MCF 10A (cell line): ENCODE measurements around the gene BCORL1. TPM values are rescaled to one million over a fixed set of nuclear protein-coding genes. Genes with fewer than 3 reads are reported as not detected.

Experiments
- BruUV-seq: library from RNA; stranded (reverse); fragments of 400-500 nt; replicated peaks from 2 replicates; lab custom pipeline; 2021; lab: Mats Ljungman, UMichigan
- CTCF ChIA-PET: fragments of 300-600 bp; sonication (Branson Sonifier 250); formaldehyde crosslinking; extraction: SDS; loops from one replicate; lab custom pipeline; 2021; ENCODE audit warnings: antibody characterized with exemption, inconsistent platforms; lab: Yijun Ruan, JAX
- POLR2A ChIA-PET: fragments of 300-600, 350-650 bp; sonication (Branson Sonifier 250); formaldehyde crosslinking; extraction: SDS; loops from one replicate; lab custom pipeline; 2020; ENCODE audit warnings: antibody characterized with exemption, inconsistent platforms; lab: Yijun Ruan, JAX
- DNase-seq: peaks from one replicate; pipeline ENCODE4 v3.0.0-alpha.2; 2018; ENCODE audit not compliant: unreplicated experiment
- H3K27ac Mint-ChIP-seq: one replicate; pipeline ENCODE4 v1.8.0; 2022; ENCODE audit warnings: mild to moderate bottlenecking, low read depth, mixed read lengths; ENCODE audit not compliant: unreplicated experiment
- H3K27me3 Mint-ChIP-seq: one replicate; pipeline ENCODE4 v1.8.0; 2022; ENCODE audit warnings: mixed read lengths; ENCODE audit not compliant: insufficient read depth, unreplicated experiment
- H3K36me3 Mint-ChIP-seq: one replicate; pipeline ENCODE4 v1.8.0; 2022; ENCODE audit warnings: mild to moderate bottlenecking, moderate library complexity, mixed read lengths; ENCODE audit not compliant: insufficient read depth, unreplicated experiment
- H3K4me1 Mint-ChIP-seq: one replicate; pipeline ENCODE4 v1.8.0; 2022; ENCODE audit warnings: mixed read lengths; ENCODE audit not compliant: insufficient read depth, unreplicated experiment
- H3K4me3 Mint-ChIP-seq: one replicate; pipeline ENCODE4 v1.8.0; 2022; ENCODE audit warnings: mild to moderate bottlenecking, moderate library complexity, mixed read lengths; ENCODE audit not compliant: unreplicated experiment
- H3K9me3 Mint-ChIP-seq: one replicate; pipeline ENCODE4 v1.8.0; 2022; ENCODE audit warnings: mixed read lengths; ENCODE audit not compliant: unreplicated experiment
- intact Hi-C: fragments of 100-400 bp; cut with micrococcal nuclease; formaldehyde crosslinking; loops from 2 replicates; pipeline ENCODE4 v1.14.1; 2022
- total RNA-seq: library from RNA; stranded (reverse); gene quantifications from 2 replicates; pipeline ENCODE4 v1.2.3, GENCODE V29; 2022
- TF ChIP-seq, protein P1 (sequence below): fragments of 200-600 bp; IDR thresholded peaks from one replicate; pipeline ENCODE4 v1.8.0; 2022; ENCODE audit warnings: antibody characterized with exemption, mild to moderate bottlenecking; ENCODE audit not compliant: unreplicated experiment

BCORL1 gene
- total RNA-seq, 1 experiment from 2014 or later = 2.9 TPM

GRCh38 chrX:130030826-130031225 lies 48.4 kb downstream of the BCORL1 start:
- ChIA-PET CTCF (no interaction called here), POLR2A (no interaction called here)
- intact Hi-C loops = no loop called here
- DNase-seq = no peak
- BruUV-seq = no TSS peak
- H3K27me3 Mint-ChIP-seq = peaks cover 11% of the 10 kb centered on the region
- no peak overlapping the region for H3K27ac Mint-ChIP-seq
- H3K9me3 Mint-ChIP-seq = no peaks in the 10 kb centered on the region
- no peaks in the 10 kb centered on the region for H3K4me1 Mint-ChIP-seq
- peaks cover 12% of the 10 kb centered on the region for H3K36me3 Mint-ChIP-seq
- H3K4me3 Mint-ChIP-seq = no peak overlapping the region
- TF ChIP-seq, protein P1, sequence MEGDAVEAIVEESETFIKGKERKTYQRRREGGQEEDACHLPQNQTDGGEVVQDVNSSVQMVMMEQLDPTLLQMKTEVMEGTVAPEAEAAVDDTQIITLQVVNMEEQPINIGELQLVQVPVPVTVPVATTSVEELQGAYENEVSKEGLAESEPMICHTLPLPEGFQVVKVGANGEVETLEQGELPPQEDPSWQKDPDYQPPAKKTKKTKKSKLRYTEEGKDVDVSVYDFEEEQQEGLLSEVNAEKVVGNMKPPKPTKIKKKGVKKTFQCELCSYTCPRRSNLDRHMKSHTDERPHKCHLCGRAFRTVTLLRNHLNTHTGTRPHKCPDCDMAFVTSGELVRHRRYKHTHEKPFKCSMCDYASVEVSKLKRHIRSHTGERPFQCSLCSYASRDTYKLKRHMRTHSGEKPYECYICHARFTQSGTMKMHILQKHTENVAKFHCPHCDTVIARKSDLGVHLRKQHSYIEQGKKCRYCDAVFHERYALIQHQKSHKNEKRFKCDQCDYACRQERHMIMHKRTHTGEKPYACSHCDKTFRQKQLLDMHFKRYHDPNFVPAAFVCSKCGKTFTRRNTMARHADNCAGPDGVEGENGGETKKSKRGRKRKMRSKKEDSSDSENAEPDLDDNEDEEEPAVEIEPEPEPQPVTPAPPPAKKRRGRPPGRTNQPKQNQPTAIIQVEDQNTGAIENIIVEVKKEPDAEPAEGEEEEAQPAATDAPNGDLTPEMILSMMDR = no peak

- no TSS peak for BruUV-seq
- H3K36me3 Mint-ChIP-seq = peaks cover 12% of the 10 kb centered on the region
- H3K27ac Mint-ChIP-seq = no peak overlapping the region
- intact Hi-C loops = no loop called here
- TF ChIP-seq, protein P1 = no peak
- POLR2A ChIA-PET = no interaction called here
- DNase-seq = no peak
- H3K9me3 Mint-ChIP-seq = no peaks in the 10 kb centered on the region
- CTCF ChIA-PET = interaction anchor here (0.6 to 1.1 kb wide), 2 partner anchors 20 to 277 kb away, joined by 3 read pairs; no protein-coding TSS in a partner anchor
- no peaks in the 10 kb centered on the region for H3K27me3 Mint-ChIP-seq
- H3K4me3 Mint-ChIP-seq = no peak overlapping the region
- no peaks in the 10 kb centered on the region for H3K4me1 Mint-ChIP-seq
These were observed 50.1 kb downstream of the BCORL1 start for GRCh38 chrX:130032552-130032951.

DNA sequence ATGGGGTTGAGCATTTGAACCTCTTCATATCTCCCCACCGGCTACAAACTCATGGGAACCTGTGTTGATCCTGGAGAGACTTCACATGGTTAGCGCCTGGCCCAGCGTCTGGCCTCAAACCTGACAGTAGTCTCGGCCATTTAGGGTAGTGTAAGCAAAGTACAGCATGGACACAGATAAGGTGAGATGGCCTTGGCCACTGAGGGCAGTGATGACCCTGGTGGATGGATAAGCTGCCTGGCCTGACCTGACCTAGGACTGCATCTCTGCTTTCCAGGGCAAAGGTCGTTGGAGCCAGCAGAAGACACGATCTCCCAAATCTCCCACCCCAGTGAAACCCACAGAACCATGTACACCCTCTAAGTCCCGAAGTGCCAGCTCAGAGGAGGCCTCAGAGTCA lies 51.7 kb downstream of the BCORL1 start:
- Mint-ChIP-seq H3K4me1 (no peaks in the 10 kb centered on the region), H3K9me3 (no peaks in the 10 kb centered on the region), H3K4me3 (no peak overlapping the region), H3K27me3 (no peaks in the 10 kb centered on the region), H3K36me3 (peaks cover 12% of the 10 kb centered on the region), H3K27ac (no peak overlapping the region)
- intact Hi-C loops = no loop called here
- ChIA-PET POLR2A (no interaction called here), CTCF (interaction anchor here (0.6 to 0.7 kb wide), 3 partner anchors 73 to 118 kb away, joined by 3 to 6 read pairs (median 3); no protein-coding TSS in a partner anchor)
- DNase-seq = no peak
- no TSS peak for BruUV-seq
- TF ChIP-seq, protein P1 = no peak

DNA sequence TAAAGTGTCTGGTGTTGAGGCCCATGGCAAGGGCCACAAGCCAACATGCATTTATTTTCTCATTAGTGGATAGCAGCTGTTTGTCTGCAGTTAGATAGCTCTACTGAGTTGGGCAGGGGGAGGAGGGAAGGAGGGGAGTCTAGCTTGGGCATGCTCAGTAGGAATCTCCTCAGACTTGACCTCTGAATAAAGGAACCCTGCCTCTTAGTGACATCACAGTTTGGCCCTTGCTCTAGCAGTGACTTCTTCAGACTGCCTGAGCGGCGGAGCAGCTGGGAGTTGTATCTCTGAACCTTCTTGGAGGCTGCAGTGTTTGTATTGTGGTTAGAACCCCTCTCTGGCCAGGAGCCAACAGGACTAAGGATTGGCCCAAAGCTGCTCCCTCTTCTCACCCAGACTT lies 57.4 kb downstream of the BCORL1 start:
- Mint-ChIP-seq H3K27me3 (no peaks in the 10 kb centered on the region), H3K27ac (no peak overlapping the region), H3K9me3 (no peaks in the 10 kb centered on the region), H3K4me3 (no peak overlapping the region), H3K36me3 (peaks cover 22% of the 10 kb centered on the region), H3K4me1 (no peaks in the 10 kb centered on the region)
- no peak for DNase-seq
- ChIA-PET POLR2A (no interaction called here), CTCF (interaction anchor here (0.6 to 3.0 kb wide), 5 partner anchors 11 to 40 kb away, joined by 3 to 18 read pairs (median 5); no protein-coding TSS in a partner anchor)
- TF ChIP-seq, protein P1 = no peak
- intact Hi-C loops = no loop called here
- no TSS peak for BruUV-seq
